DMS 273 (cell line): ENCODE results near the gene HACE1.
"Not testable (repeated sequence)": the region's sequence is repeated elsewhere in the genome, so short reads cannot be mapped to it uniquely, and the experiment has no call there.

Experiments used
- DNase-seq: peaks from one replicate; lab custom pipeline; 2025; ENCODE audit not compliant: unreplicated experiment; lab: John Stamatoyannopoulos, UW

HACE1 gene, protein sequence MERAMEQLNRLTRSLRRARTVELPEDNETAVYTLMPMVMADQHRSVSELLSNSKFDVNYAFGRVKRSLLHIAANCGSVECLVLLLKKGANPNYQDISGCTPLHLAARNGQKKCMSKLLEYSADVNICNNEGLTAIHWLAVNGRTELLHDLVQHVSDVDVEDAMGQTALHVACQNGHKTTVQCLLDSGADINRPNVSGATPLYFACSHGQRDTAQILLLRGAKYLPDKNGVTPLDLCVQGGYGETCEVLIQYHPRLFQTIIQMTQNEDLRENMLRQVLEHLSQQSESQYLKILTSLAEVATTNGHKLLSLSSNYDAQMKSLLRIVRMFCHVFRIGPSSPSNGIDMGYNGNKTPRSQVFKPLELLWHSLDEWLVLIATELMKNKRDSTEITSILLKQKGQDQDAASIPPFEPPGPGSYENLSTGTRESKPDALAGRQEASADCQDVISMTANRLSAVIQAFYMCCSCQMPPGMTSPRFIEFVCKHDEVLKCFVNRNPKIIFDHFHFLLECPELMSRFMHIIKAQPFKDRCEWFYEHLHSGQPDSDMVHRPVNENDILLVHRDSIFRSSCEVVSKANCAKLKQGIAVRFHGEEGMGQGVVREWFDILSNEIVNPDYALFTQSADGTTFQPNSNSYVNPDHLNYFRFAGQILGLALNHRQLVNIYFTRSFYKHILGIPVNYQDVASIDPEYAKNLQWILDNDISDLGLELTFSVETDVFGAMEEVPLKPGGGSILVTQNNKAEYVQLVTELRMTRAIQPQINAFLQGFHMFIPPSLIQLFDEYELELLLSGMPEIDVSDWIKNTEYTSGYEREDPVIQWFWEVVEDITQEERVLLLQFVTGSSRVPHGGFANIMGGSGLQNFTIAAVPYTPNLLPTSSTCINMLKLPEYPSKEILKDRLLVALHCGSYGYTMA

DNA sequence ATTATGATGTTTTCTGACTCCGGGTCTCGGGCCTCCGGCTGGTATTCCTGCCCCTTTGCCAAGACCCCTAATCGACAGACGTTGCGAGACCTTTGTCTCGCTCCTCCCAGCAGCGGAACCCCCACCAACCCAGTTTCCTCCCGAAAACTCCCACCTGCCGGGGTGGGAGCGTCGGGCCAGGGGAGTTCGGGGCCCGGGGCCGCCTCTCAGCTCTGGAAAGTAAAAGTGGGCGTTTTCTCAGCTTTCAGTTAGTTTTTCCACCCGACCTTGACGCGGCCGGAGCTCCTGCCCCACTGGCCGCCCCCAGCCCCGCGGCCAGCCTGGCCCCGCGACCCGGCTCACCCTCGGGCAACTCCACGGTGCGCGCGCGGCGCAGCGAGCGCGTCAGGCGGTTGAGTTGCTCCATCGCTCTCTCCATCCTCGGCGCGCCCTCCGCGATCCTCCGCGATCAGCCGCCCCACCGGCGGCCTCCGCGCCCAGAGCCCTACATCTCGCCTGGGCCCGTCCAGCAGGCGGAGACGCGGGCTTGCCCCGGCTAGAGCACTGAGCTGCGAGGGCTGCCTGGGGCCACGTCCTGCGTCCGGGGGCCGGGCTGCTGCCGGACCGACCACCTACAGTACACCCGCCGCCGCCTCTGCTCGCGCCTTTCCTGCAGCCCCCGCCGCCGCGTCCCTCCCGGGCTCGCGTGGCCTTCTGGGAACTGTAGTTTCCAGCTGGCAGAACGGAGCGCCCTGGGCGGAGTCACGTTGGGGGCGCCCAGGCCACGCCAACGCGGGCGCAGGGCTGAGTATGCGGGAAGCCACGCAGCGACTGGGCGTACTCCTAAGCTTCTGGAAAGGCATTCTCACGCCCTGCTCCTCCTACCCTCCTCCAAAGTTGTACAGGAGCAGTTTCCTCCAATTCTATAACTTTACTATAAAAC, at the start of gene HACE1:
HACE1 (minus strand) TSS at position 695 of the 922 bp plus-strand sequence; CDS start at position 418, 277 bp downstream.
- DNase-seq = peak; percentile 98

DNA sequence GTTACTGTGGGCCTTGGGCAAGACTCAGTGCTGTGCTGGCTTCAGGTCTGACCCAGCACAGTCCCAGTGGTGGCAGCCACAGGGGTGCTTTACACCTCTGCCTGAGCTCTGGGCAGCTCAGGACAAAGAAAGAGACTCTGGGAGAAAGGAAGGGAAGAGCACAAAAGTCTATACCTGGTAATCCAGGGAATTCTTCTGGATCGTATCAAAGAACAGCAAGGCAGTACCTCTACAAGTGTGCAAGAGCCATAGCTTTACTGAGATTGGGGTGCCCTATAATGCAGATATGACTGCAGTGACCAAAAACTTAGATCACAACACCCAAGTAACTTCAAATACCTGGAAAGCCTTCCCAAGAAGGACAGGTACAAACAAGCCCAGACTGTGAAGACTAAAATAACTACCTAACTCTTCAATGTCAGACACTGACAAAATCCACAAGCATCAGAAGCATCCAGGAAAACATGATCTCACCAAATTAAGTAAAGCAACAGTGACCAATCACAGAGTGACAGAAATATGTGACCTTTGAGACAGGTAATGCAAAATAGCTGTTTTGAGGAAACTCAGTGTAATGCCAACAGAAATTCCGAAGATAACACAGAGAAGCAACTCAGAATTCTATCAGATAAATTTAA, 49.3 kb upstream of the HACE1 start:
- no peak for DNase-seq

DNA sequence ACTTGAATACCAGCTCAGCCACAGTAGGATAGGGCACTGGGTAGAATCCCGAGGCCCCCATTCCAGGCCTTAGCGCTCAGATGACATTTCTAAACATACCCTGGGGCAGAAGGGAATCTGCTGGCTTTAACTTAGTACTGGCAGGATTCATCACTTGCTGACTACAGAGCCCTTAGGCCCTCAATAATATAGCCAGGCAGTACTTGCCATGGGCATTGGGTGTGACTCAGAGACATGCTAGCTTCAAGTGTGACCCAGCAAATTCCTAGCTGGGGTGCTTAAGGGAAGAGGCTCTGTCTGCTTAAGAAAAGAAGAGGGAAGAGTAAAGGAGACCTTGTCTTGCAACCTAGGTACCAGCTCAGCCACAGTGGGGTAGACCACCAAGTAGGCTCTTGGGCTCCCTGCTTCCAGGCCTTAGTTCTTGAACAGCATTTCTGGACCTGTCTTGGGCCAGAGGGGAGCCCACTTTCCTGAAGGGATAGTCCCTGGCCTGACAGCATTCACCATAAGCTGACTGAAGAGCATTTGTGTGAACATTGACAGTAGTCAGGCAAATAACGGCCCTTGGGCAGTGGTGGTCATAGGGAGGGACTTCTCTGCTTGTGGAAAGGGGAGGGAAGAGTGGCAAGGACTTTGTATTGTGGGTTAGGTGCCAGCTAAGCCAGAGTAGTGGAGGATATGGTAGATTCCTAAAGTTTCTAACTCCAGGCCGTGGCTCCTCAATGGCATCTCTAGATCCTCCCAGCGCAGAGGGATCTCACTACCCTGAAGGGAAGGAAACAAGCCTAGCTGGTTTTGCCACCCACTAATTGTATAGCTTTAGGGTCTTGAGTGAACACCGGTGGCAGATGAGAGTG, 48.5 kb upstream of the HACE1 start:
- DNase-seq = no peak

DNA sequence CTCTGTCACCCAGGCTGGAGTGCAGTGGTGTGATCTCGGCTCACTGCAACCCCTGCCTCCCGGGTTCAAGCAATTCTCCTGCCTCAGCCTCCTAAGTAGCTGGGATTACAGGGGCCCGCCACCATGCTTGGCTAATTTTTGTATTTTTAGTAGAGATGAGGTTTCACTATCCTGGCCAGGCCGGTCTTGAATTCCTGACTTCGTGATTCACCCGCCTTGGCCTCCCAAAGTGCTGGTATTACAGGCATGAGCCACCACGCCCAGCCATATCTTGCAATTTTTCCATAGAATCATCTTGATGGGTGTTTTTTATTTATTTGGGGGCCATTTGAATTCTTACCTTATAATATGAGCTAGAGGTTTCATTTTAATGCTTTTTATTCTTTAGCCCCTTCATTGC, 39.2 kb upstream of the HACE1 start:
- DNase-seq = not testable (repeated sequence)

DNA sequence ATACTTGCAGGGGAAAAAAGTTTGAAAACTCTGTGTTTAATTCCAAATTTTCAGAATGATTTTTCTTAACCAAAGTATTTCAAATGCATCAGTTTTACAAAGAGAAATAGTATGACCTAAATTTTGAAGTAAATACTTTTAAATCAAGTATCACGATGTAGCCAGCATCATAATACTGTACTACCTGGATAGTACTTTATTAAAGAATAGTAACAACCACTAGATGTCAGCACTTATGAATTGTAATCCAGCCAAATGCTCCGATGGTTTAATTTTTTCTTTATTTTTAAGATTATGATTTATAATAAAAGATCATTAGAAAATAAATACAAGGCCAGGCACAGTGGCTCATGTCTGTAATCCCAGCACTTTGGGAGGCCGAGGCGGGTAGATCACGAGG, 37.2 kb upstream of the HACE1 start:
- DNase-seq = peak; percentile 34

DNA sequence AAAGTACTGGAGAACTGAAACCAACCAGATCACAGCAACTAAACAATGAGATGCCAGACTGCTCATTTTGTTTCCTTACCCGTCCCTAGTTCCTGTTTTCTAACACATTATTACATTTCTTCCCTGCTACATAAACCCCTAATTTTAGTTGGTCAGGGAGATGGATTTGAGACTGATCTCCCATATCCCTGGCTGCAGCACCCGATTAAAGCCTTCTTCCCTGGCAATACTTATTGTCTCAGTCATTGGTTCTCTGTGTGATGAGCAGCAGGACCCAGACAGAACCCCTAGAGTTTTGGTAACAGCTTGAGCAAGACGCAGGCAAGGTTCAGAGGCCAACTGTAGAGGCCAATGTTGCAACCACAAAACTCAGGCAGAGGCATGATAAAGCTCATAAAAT, 28.3 kb upstream of the HACE1 start:
- DNase-seq = no peak

DNA sequence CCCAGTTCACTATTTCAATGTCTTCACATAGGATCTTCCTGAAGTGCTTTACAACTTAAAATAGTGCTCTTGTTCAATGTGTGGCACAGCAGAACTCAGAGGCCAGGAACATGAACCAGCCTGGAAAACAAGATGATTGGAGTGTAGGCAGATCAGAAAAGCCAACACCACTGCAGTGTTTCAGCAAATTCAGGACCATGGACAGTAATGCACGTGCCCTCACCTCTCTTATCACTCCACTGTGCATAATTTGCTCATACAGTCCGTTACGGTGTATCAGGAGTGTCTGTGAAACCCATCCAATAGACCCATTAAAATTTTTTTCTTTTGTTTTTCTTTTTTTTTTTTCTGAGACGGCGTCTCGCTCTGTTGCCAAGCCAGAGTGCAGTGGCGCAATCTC, 27.6 kb upstream of the HACE1 start:
- DNase-seq = peak; percentile 19

DNA sequence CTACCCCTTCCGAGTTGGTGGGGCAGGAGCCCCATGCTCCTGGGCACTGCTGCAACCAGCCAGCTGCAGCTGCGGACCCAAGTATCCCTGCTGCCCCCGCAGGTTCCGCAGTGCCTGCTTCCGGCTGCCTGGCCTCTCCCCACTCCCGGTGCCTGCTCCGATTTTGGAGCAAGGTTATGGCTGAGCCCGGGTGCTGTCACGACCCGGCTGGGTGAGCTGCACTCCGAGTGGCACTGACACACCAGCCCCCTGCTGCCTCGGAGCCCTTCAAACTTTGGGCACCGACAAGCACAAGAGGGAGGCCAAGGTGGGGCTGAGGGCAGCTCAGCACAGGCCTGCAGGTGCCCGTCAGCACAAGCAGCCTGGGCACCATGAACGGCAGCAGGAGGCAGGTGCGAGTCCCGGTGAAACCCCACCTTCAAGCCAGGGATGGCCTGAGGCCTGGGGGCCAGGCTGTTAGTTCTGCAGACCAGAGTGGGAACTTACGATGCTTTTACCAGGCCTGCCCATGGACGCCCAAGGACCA, 25.9 kb upstream of the HACE1 start:
- no peak for DNase-seq

DNA sequence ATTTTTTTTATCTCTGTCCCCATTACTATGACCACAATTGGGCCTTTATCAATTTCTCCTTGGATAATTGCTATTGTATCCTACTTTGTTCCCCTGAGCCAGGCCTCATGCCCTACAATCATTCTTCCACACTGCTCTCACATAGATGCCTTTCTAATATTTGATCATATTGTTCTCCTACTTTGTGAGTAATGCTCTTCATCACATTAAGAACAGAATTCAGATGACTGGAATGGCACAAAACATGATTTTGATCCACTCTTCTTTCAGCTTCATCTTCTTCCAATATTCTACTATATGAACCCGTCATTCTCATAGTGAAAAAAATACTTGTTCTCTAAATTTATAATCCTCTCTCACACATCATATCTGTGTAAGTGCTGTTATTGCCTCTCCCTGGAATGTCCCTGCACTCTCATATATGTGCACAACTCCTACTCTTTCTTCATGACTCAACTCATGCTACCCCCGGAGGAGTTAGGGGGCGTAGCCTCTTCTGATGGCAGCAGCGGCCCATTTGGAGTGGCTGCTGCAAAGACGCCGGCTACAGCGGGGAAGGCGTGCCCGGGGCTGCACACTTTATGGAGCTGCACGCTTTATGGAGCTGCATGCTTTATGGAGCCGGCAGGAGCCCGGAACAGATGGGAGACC, 25.3 kb upstream of the HACE1 start:
- no peak for DNase-seq

DNA sequence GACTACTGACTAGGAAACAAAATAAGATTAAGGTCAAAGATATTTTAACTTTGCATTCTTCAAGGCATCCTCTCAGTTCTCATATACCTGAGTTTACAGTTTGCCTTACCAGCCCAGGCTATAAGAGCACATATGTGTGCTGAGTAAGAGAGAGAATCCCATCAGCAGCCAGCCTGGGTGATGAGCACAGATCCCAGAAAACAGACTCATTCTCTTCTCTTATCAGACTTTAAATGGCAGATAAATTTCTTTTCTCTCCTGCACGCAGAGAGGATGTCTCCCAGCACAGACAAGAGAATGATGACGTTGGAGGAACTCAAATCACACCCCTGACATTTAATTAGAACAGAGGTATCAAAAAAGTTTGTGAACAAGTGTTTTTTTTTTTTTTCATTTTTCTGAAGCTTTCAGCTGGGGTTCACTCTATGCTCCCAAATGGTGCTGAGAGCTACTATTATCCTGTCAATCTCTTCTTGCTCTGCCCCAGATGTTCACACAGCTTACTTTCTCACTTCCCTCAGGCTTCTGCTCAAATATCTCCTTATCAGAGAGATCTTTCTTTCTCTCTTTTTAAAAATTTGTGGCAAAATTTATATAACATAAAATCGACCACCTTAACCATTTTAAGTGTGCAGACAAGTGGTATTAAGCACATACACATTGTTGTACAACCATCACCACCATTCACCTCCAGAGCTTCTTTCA, 22.4 kb upstream of the HACE1 start:
- DNase-seq = no peak

DNA sequence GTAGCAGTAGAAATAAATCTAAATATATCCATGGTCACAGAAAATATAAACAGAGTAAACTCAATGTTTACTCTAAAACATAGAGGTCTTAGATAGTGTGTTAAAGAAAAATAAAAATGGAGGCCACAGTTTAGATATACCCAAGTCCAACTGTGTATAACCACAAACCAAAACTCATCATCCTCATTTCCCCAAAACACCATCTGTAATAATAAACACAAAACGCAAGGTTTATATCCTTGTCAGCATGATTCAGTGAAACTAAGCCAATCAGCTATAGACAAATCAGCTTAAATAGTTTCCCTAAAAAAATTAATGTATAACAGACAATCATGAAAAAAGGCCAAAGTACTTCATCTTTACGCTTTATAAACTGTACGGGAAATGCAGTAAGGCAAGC, 2.7 kb upstream of the HACE1 start:
- no peak for DNase-seq

DNA sequence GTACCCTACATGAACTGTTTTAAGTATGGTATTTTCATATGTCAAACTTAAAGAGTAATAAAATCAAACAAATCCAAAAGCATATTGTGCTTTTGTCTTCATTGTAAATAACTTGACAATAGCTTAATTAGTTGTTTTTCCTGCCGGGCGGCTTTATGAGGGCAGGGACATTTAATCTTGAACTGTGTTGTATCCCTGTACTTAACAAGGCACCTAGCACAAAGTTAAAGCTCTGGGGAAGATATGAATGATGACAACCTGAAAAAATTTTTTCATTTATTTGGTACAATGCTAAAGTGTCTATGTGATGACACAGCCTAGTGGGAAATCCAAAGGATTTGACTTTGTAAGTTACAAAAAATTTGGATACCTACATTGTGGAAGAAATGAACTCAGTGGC, 502 bp upstream of the HACE1 start:
- no peak for DNase-seq

DNA sequence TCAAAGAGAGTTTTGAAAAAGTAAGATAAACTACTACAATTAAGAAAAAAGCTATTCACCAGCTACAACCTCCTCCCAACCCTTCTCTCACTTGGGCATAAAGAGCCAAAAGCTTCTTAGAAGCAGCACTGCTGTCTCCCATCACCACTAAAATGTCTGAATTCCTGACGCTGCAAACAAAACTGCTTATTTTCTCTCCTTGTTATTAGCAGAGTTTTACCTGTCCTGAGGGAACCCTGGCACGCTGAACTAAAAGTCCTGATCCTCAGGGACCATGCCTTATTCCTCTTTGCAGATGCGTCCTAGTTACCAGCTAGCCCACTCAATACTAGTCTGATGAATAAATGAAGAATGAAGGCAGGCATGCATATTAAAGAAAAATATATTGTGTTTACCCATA, 1.1 kb downstream of the HACE1 start:
- DNase-seq = peak; percentile 28

DNA sequence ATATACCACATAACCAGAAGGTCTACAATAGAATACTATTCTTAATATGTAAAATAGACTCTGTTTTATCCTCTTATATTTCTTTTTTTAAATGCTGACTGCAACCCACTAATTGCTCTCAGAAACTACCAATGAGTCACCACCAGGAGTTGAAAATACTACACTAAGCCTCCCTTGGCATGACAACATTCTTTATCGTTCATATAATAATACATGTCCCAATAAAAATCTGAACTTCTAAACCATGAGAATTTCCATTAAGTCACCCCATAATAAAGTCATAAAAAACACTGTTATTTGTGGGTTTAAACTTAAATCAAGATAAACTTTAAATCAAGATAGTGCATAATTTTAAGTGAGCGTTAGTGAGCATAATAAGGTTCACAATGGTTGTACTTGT, 4.2 kb downstream of the HACE1 start:
- no peak for DNase-seq

DNA sequence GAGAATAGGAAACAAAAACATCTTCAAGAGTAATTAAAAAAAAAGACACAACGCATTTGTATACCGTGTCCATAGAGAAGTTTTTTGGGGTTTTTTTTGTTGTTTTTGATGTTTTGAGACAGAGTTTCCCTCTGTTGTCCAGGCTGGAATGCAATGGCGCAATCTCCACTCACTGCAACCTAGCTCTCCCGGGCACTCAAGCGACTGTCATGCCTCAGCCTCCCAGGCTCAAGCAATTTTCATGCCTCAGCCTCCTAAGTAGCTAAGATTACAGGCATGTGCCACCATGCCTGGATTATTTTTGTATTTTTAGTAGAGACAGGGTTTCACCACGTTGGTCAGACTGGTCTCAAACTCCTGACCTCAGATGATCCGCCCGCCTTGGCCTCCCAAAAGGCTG, 12.0 kb downstream of the HACE1 start:
- not testable (repeated sequence) for DNase-seq

DNA sequence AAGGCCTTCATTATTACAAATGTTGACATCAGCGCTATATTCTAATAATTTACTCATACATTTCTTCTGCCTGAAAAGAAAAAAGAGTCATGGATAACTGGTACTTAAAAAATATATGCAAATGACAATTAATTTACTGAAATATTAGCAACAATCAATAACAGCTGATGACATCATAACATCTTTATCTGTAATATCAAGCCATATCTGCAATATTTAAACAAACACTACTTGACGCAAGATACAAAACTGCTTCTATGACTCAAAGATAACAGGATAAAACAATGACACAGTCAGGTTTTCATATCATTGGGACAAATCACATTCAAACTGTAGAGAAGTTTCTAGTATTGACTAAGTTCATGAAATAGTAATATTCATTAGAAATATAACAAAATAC, 16.5 kb downstream of the HACE1 start:
- DNase-seq = no peak

DNA sequence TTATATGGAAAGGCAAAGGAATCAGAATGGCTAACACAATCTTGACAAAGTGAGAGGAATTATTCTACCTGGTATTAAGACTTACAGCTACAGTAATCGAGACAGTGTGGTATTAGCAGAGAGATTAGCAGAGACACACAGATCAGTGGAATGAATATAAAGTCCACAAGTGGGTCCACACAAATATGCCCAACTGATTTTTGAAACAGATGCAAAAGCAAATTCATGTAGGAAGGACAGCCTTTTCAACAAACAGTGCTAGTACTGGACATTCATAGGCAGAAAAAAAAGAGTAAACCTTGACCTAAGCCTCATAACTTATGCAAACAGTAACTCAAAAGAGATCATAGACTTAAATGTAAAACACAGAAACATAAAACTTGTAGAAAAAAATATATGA, 22.6 kb downstream of the HACE1 start:
- no peak for DNase-seq

DNA sequence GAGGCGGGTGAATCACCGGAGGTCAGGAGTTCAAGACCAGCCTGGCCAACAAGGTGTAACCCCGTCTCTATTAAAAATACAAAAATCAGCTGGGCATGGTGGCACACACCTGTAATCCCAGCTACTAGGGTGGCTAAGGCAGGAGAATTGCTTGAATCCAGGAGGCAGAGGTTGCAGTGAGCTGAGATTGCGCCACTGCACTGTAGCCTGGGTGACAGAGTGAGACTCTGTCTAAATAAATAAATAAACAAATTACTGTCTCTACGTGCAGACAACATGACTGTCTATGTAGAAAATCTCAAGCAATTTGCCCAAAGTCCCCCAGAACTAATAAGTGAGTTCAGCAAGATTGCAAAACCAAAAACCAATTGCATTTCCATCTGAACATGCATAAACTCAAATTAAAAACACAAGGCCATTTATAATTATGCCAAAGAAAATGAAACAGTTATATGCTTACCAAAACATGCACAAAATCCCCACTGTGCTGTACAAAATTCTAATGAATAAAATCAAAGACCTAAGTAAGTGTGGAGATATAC, 23.2 kb downstream of the HACE1 start:
- not testable (repeated sequence) for DNase-seq
